Embryonic facial prominence (tissue), 1 donor: ENCODE data around the gene PEAR1.

Experiments used
- DNase-seq: peaks from one replicate; pipeline ENCODE4 v3.0.0-alpha.2; 2016; ENCODE audit errors: extremely low spot score

The PEAR1 gene

GRCh38 chr1:156859523-156860112 is 33.9 kb upstream of the PEAR1 start:
- DNase-seq, result no peak

GRCh38 chr1:156860113-156860627 is 33.3 kb upstream of the PEAR1 start:
- no peak for DNase-seq

- DNase-seq, result no peak
Measured at GRCh38 chr1:156860628-156861423, 32.7 kb upstream of the PEAR1 start, which contains the start of gene NTRK1. TSS of gene NTRK1 (plus strand) at chr1:156860865. CDS start at chr1:156860935, 70 bp downstream.

- no peak for DNase-seq
Measured at GRCh38 chr1:156862584-156862983, 30.9 kb upstream of the PEAR1 start.

GRCh38 chr1:156862997-156863599 is 30.4 kb upstream of the PEAR1 start:
- no peak for DNase-seq

- no peak for DNase-seq
Measured at GRCh38 chr1:156863631-156864030, 29.9 kb upstream of the PEAR1 start.

GRCh38 chr1:156864796-156865195 is 28.7 kb upstream of the PEAR1 start:
- no peak for DNase-seq

- DNase-seq, result no peak
Measured at GRCh38 chr1:156865258-156865657, 28.3 kb upstream of the PEAR1 start.

- no peak for DNase-seq
Measured at GRCh38 chr1:156865865-156866248, 27.7 kb upstream of the PEAR1 start.

GRCh38 chr1:156866249-156866909 is 27.1 kb upstream of the PEAR1 start:
- no peak for DNase-seq

- DNase-seq, result no peak
Measured at GRCh38 chr1:156868341-156868740, 25.2 kb upstream of the PEAR1 start.

- no peak for DNase-seq
Measured at GRCh38 chr1:156869455-156869854, 24.1 kb upstream of the PEAR1 start.

GRCh38 chr1:156873659-156874058 is 19.9 kb upstream of the PEAR1 start:
- no peak for DNase-seq

- no peak for DNase-seq
Measured at GRCh38 chr1:156874142-156874541, 19.4 kb upstream of the PEAR1 start.

GRCh38 chr1:156874572-156875340 is 18.8 kb upstream of the PEAR1 start:
- DNase-seq, result no peak

- DNase-seq, result no peak
Measured at GRCh38 chr1:156875341-156875615, 18.2 kb upstream of the PEAR1 start.

- DNase-seq, result no peak
Measured at GRCh38 chr1:156876281-156876680, 17.2 kb upstream of the PEAR1 start.

- DNase-seq, result no peak
Measured at GRCh38 chr1:156877433-156878170, 15.9 kb upstream of the PEAR1 start.

GRCh38 chr1:156879876-156880275 is 13.6 kb upstream of the PEAR1 start:
- no peak for DNase-seq

- no peak for DNase-seq
Measured at GRCh38 chr1:156880473-156880872, 13.0 kb upstream of the PEAR1 start.

GRCh38 chr1:156881101-156881500 is 12.4 kb upstream of the PEAR1 start:
- DNase-seq, result no peak
